ENCODE measurements around the gene DHRS7B.
"Not testable (repeated sequence)": the region's sequence is repeated elsewhere in the genome, so short reads cannot be mapped to it uniquely, and the experiment has no call there.

DHRS7B gene

DNA sequence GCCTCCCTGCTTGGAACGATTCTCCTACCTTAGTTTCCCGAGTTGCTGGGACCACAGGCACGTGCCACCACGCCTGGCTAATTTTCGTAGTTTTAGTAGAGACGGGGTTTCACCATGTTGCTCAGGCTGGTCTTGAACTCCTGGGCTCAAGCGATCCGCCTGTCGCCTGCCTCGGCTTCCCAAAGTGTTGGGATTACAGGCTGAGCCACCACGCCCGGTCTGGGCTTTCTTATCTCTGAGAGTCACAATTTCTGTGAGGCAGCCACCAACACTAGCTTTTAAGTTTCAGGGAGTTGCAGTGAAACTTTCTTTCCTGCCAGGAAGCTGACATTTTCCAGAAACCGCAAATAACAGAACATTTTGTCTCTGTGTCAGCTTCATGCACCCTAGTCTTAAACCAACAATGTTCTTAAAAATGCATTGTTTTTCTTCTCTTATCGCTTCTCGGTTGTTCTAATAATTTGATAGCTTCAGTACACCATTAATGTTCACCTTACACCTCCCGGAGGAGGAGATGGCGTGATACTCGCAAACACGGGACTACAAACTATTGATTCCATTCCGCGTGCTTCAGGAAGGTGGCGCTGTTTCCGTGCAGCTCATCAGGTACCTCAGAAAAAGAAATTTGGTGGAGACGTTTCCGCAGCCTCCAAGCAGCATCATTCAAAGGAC is 7.4 kb upstream of the DHRS7B start:
- in situ Hi-C loops (cut with HindIII; ENCODE audit: low pct_unique_long_range_greater_than_20kb, low sequenced_read_pairs), result no loop called here
- DNase-seq (ENCODE audit: low read depth in 1 of 2, low spot score in 1 of 2), result peak; percentile 37 to 69
- no peak for TF ChIP-seq JUND (IDR thresholded peaks at IDR 0.05; ENCODE audit: low read depth)

DNA sequence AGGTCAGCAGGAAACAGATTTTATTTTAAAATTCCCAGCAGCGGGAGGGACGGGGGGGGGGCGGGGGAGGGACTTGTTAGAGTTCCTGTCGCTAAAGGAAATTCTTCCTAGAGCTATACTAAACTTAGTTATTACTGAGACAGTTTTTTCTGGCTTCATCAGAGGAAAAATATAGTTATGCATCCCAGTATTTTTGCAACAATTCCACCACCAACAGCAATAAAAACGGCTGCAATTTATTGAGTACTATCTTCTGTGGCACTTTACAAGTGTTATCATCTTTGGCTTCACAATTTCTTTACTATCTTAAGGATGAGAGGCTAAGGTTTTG is 6.9 kb upstream of the DHRS7B start:
- no peak for DNase-seq (ENCODE audit: low read depth in 1 of 2, low spot score in 1 of 2)
- TF ChIP-seq JUND (IDR thresholded peaks at IDR 0.05; ENCODE audit: low read depth), result no peak
- in situ Hi-C loops (cut with HindIII; ENCODE audit: low pct_unique_long_range_greater_than_20kb, low sequenced_read_pairs), result no loop called here

DNA sequence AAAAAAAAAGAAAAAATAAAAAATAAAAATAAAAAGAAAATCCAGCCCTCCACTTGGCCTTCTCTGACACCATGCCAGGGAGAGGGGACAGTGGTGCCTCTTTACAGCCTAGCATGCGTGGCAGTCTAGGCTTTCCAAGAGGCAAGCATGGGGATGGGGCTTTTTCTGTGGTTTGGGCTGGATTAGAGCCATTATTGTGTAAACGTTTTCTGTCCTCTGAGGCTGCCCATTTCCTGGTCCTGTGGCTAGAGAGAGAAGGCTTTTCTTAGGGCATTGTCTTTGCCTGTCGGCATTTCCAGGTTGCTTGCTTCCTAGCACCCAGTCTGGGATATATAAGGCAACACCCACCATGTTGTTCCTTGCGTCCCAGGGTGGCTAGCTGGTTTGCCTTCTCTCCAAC is 2.7 kb upstream of the DHRS7B start:
- TF ChIP-seq JUND (IDR thresholded peaks at IDR 0.05; ENCODE audit: low read depth), result no peak
- in situ Hi-C loops (cut with HindIII; ENCODE audit: low pct_unique_long_range_greater_than_20kb, low sequenced_read_pairs), result no loop called here
- peak in 1 of 2 experiments; percentile 47 for DNase-seq (ENCODE audit: low read depth in 1 of 2, low spot score in 1 of 2)

DNA sequence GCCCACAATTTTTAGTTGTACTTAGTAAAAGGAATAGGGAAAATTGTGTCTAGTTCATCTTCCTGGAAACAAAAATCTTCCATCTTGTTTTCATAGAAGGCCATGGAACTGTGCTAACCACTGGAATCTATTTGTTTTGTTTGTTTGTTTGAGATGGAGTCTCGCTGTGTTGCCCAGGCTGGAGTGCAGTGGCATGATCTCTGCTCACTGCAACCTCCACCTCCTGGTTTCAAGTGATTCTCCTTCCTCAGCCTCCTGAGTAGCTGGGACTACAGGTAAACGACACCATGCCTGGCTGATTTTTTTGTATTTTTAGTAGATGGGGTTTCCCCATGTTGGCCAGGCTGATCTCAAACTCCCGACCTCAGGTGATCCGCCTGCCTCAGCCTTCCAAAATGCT is 2.2 kb upstream of the DHRS7B start:
- DNase-seq (ENCODE audit: low read depth in 1 of 2, low spot score in 1 of 2); in situ Hi-C loops (cut with HindIII; ENCODE audit: low pct_unique_long_range_greater_than_20kb, low sequenced_read_pairs): not testable (repeated sequence)

DNA sequence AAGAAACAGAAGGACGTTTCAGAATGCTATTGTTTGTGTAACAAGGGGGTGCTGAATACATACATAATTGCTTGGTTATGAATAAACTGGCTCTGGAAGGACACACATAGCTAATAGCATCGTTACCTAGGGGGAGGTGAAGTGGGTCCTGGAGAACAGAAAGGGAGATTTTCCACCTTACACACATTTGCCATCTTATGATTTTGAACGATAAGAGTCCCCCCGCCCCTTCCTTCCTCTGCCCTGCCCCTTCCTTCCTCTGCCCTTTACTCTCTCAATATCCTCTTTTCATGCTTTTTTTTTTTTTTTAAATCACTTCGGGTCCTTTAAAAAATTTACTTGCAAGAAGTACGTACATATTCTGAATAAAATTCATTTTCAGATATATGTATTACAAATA is 902 bp upstream of the DHRS7B start:
- TF ChIP-seq JUND (IDR thresholded peaks at IDR 0.05; ENCODE audit: low read depth), result no peak
- no peak for DNase-seq (ENCODE audit: low read depth in 1 of 2, low spot score in 1 of 2)
- in situ Hi-C loops (cut with HindIII; ENCODE audit: low pct_unique_long_range_greater_than_20kb, low sequenced_read_pairs), result no loop called here

DNA sequence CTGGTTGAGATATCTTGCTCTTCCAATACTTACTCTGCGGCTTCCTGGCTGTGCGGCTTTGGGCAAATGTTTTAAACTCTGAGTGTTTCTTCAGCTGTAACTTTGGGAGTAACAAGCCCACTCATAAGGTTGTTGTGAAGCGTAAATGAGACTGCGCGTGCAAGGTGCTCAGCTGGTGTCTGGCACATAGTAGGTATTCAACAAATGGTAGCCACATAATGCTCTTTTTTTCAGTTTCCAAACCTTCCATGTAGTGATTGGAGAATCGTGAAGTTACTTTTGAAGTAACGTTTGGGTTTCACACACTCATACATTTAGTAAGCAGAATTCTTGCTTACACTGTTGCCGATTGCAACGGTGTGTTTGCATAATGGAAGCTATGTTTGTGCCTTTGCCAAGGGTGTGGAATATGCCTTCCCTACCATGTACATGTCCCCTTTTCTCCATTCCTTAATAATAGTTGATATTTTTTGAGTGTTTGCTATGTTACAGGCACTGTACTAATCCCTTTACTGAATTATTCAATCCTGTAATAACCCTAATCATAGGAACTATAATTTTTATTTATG is 829 bp downstream of the DHRS7B start:
- in situ Hi-C loops (cut with HindIII; ENCODE audit: low pct_unique_long_range_greater_than_20kb, low sequenced_read_pairs), result no loop called here
- no peak for TF ChIP-seq JUND (IDR thresholded peaks at IDR 0.05; ENCODE audit: low read depth)
- no peak for DNase-seq (ENCODE audit: low read depth in 1 of 2, low spot score in 1 of 2)

DNA sequence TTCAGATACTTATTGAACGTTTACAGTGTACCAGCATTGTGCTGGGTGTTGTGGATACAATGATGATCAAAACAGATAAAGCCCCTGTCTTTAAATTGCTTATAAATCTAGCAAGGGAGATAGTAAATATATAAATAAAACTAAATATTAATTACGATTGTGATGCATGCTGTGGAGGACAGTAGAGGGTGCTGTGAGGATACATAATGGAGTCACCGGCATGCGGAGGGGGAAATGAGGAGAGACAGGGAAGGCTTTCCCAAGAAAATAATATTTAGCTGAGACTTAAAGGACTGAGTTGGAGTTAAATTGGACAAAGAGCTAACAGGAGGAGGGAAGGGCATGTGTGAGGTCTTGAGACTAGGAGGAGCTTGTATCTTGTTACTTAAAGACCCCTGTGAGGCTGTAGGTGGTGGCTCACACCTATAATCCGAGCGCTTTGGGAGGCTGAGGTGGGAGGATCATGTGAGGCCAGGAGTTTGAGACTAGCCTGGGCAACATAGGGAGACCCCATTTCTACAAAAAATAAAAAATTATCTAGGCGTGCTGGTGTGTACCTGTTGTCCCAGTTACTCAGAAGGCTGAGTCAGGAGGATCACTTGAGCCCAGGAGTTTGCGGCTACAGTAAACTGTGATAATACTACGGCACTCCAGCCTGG is 2.4 kb downstream of the DHRS7B start:
- in situ Hi-C loops (cut with HindIII; ENCODE audit: low pct_unique_long_range_greater_than_20kb, low sequenced_read_pairs), result no loop called here
- TF ChIP-seq JUND (IDR thresholded peaks at IDR 0.05; ENCODE audit: low read depth), result no peak
- DNase-seq (ENCODE audit: low read depth in 1 of 2, low spot score in 1 of 2), result peak in 1 of 2 experiments; percentile 56

DNA sequence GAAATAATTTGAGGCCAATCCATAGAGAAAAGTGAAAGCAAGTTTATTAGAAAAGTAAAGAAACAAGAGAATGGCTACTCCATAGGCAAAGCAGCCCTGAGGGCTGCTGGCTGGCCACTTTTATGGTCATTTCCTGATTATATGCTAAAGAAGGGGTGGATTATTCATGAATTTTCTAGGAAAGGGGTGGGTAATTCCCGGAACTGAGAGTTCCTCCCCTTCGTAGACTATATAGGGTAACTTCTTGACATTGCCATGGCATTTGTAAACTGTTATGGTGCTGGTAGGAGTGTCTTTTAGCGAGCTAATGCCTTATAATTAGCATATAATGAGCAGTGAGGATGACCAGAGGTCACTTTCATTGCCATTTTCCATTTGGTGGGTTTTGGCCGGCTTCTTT is 4.4 kb downstream of the DHRS7B start:
- in situ Hi-C loops (cut with HindIII; ENCODE audit: low pct_unique_long_range_greater_than_20kb, low sequenced_read_pairs), result no loop called here
- TF ChIP-seq JUND (IDR thresholded peaks at IDR 0.05; ENCODE audit: low read depth), result no peak
- DNase-seq (ENCODE audit: low read depth in 1 of 2, low spot score in 1 of 2), result no peak

DNA sequence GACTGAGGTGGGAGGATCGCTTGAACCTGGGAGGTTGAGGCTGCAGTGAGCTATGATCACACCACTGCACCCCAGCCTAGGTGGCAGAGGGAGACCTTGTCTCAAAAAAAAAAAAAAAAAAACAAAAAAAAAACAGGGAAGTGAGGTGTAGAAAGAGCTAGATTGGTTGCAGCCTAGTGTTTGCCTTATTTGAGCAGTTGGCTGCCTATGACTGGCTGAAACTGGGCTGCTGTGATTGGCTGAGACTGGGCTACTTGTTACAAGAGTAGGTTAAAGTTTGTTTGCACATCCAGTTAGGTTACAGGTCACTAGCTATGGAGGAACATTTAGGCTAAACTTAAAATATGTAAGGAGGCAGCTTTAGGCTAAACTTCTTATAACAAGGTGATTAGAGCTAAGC is 5.7 kb downstream of the DHRS7B start:
- DNase-seq (ENCODE audit: low read depth in 1 of 2, low spot score in 1 of 2), result peak in 1 of 2 experiments; percentile 16
- in situ Hi-C loops (cut with HindIII; ENCODE audit: low pct_unique_long_range_greater_than_20kb, low sequenced_read_pairs), result no loop called here
- TF ChIP-seq JUND (IDR thresholded peaks at IDR 0.05; ENCODE audit: low read depth), result no peak

DNA sequence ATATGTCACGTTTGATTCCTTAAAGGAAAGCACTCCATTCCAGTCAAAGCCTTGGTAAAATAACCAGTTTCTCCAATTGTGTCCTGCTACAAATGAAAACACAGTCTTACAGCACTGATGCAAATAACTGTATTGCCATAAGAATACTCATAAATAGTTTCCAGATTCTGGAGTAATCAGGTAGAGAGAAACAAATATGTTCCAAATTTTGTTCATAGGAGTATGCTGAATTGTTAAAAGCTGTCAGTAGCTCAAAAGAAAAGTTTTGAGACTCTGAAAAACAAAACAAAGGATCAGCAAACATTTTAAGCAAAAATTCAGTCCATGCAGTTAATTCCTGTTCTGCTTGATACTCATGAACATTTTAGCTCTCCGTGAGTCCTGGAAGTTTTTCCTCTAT is 7.8 kb downstream of the DHRS7B start:
- in situ Hi-C loops (cut with HindIII; ENCODE audit: low pct_unique_long_range_greater_than_20kb, low sequenced_read_pairs), result no loop called here
- DNase-seq (ENCODE audit: low read depth in 1 of 2, low spot score in 1 of 2), result no peak
- TF ChIP-seq JUND (IDR thresholded peaks at IDR 0.05; ENCODE audit: low read depth), result no peak

DNA sequence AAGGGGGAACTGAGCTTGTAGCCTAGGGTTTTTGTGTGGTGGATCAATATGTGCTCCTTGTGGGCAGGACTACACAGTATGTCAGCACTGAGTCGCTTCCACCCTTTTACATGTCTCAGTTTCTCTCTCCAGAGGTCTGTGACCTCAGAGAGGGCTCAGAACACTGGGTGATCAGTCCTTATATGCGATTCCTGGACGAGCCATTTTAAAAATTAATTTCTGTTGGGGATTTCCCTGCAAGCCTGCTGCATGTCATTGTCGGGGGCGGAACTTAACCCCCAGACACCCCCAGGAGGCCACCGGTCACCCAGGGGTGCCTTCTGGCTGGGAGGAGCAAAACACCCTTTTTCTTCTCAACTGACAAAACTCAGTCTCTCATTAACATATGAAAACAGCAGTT is 14.1 kb downstream of the DHRS7B start:
- in situ Hi-C loops (cut with HindIII; ENCODE audit: low pct_unique_long_range_greater_than_20kb, low sequenced_read_pairs), result no loop called here
- no peak for TF ChIP-seq JUND (IDR thresholded peaks at IDR 0.05; ENCODE audit: low read depth)
- no peak for DNase-seq (ENCODE audit: low read depth in 1 of 2, low spot score in 1 of 2)

DNA sequence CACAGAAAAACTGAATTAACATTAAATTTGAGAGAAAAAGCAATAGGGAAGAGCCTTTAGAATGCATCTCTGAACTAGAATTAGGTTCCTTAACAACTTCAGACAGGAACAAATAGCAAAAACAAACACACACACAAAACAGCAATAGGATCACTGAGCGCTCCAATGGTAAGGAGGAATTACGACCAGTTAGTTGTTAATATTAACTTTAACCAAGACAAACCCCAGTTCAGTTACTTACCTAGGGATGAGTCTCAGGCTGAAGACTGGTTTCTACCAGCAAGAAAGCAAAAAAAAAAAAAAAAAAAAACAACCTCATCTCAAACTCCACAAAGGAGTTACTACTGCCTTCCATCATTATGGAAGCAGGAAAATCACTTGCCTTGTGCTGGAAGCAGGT is 14.6 kb downstream of the DHRS7B start:
- DNase-seq (ENCODE audit: low read depth in 1 of 2, low spot score in 1 of 2), result no peak
- in situ Hi-C loops (cut with HindIII; ENCODE audit: low pct_unique_long_range_greater_than_20kb, low sequenced_read_pairs), result no loop called here
- TF ChIP-seq JUND (IDR thresholded peaks at IDR 0.05; ENCODE audit: low read depth), result no peak

DNA sequence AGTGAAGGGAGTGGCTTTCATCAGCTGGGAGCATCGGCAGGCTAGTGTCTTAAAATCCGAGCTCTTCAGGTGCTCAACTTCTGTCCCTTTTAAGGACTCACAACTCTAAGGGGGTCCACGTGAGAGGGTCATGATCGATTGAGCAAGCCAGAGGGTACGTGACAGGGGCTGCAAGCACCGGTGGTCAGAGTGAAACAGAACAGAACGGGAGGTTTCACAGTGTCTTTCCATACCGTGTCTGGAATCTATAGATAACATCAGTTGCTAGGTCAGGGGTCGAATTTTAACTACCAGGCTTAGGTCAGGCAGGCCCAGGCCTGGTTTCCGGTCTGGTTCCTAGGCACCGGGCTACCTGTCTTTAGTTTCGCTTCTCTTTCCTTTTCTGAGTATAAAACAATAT is 15.3 kb downstream of the DHRS7B start:
- DNase-seq (ENCODE audit: low read depth in 1 of 2, low spot score in 1 of 2); in situ Hi-C loops (cut with HindIII; ENCODE audit: low pct_unique_long_range_greater_than_20kb, low sequenced_read_pairs): not testable (repeated sequence)

DNA sequence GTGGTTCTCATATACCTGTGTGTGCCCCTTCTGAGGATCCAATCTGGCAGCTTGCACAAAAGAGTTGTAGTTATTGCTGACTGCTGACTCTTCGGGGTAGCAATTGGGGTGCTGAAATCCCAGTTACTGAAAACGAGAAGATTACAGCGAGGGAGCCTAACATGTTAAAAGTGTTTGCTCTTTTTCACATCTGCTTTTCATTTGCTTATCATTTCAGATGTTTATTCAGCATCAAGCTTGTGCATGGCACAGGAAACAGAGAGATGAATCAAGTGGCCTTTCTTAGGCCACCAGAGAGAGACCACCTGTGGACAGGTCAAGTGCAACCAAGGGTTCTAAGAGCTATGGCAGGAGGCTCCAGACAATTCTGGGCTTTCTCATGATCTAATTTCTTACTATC is 16.9 kb downstream of the DHRS7B start:
- in situ Hi-C loops (cut with HindIII; ENCODE audit: low pct_unique_long_range_greater_than_20kb, low sequenced_read_pairs), result no loop called here
- TF ChIP-seq JUND (IDR thresholded peaks at IDR 0.05; ENCODE audit: low read depth), result no peak
- no peak for DNase-seq (ENCODE audit: low read depth in 1 of 2, low spot score in 1 of 2)

DNA sequence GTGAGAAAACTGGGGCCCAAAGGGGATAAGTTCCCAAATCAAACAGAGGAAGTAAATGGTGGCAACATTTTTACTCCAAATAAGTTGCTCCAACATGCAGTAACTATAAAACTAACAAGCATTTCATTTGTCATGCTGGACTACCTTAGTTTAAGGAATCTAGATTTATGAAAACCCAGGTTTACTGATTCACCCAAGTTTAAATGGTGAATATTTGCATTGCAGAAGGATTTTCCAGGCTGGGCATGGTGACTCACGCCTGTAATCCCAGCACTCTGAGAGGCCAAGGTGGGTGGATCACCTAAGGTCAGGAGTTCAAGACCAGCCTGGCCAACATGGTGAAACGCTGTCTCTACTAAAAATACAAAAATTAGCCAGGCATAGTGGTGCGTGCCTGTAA is 17.5 kb downstream of the DHRS7B start:
- DNase-seq (ENCODE audit: low read depth in 1 of 2, low spot score in 1 of 2); in situ Hi-C loops (cut with HindIII; ENCODE audit: low pct_unique_long_range_greater_than_20kb, low sequenced_read_pairs): not testable (repeated sequence)

All from T47D (cell line).